RWPE1 (cell line): ENCODE measurements around the gene PCDH9.

Source experiments
- CTCF ChIA-PET: fragments of 350-600 bp; sonication (Branson Sonifier 250); formaldehyde crosslinking; extraction: SDS; loops from one replicate; lab custom pipeline; 2021; lab: Yijun Ruan, JAX
- POLR2A ChIA-PET: fragments of 400-600 bp; formaldehyde crosslinking; extraction: SDS; loops from one replicate; lab custom pipeline; 2020; ENCODE audit warnings: antibody characterized with exemption; ENCODE audit not compliant: low non-redundant PET; lab: Yijun Ruan, JAX
- DNase-seq: peaks from one replicate; pipeline ENCODE4 v3.0.0; 2012; ENCODE audit warnings: low spot score
- H3K27ac ChIP-seq: fragments of 450-650 bp; 2 replicates; pipeline ENCODE4 v1.5.1; 2017
- CTCF ChIP-seq: fragments of 450-650 bp; conservative IDR thresholded peaks from 2 replicates; pipeline ENCODE4 v1.5.1; 2017; ENCODE audit warnings: low read depth, mild to moderate bottlenecking

PCDH9 gene

GRCh38 chr13:67134417-67135129 lies 95.6 kb downstream of the PCDH9 start:
- no peak for TF ChIP-seq CTCF
- POLR2A ChIA-PET: no interaction called here
- CTCF ChIA-PET: interaction anchor here (0.6 kb wide), 1 partner anchor 92 kb away, joined by 3 read pairs; no protein-coding TSS in a partner anchor
- no peak for DNase-seq
- no peak overlapping the region for H3K27ac ChIP-seq

GRCh38 chr13:67133476-67133875 lies 96.7 kb downstream of the PCDH9 start:
- ChIA-PET CTCF (no interaction called here), POLR2A (no interaction called here)
- DNase-seq: no peak
- no peak overlapping the region for H3K27ac ChIP-seq
- no peak for TF ChIP-seq CTCF

- no peak for DNase-seq
- POLR2A ChIA-PET: no interaction called here
Observed at GRCh38 chr13:67131393-67131792, 98.7 kb downstream of the PCDH9 start.

GRCh38 chr13:67130444-67130843 lies 99.7 kb downstream of the PCDH9 start:
- no peak for DNase-seq
- H3K27ac ChIP-seq: no peak overlapping the region
- CTCF ChIA-PET: no interaction called here
- POLR2A ChIA-PET: no interaction called here
- no peak for TF ChIP-seq CTCF

More at GRCh38 chr13:67131393-67131792, 98.7 kb downstream of the PCDH9 start:
- CTCF ChIA-PET: no interaction called here
- no peak for TF ChIP-seq CTCF
- H3K27ac ChIP-seq: no peak overlapping the region

GRCh38 chr13:67128136-67128535 lies 102.0 kb downstream of the PCDH9 start:
- H3K27ac ChIP-seq: no peak overlapping the region
- ChIA-PET CTCF (no interaction called here), POLR2A (no interaction called here)
- DNase-seq: no peak
- no peak for TF ChIP-seq CTCF

- CTCF ChIA-PET: no interaction called here
Observed at GRCh38 chr13:67125681-67126080, 104.5 kb downstream of the PCDH9 start.

More at GRCh38 chr13:67125681-67126080, 104.5 kb downstream of the PCDH9 start:
- DNase-seq: no peak
- POLR2A ChIA-PET: no interaction called here
- no peak overlapping the region for H3K27ac ChIP-seq
- TF ChIP-seq CTCF: no peak
